Natural killer cell (primary cell): ENCODE results near the gene ROM1. TPM values are rescaled to one million over a fixed set of nuclear protein-coding genes. Genes with fewer than 3 reads are reported as not detected.
"Not testable (repeated sequence)": the region's sequence is repeated elsewhere in the genome, so short reads cannot be mapped to it uniquely, and the experiment has no call there.

ENCODE experiments used
- ATAC-seq, 3 donors: fragments of 150-1000 bp in 2 of 3; fragments of 200-7000 bp in 1 of 3; cut with Tn5 transposase; 1 replicate in 1 of 3; 2 replicates in 2 of 3; pipeline ENCODE4 v1.10.0; 2021; ENCODE audit warnings: mild to moderate bottlenecking in 2 of 3, moderate library complexity in 2 of 3
- DNase-seq, 2 donors: peaks; one replicate each; pipeline versions ENCODE4 v3.0.0 to v3.0.0-alpha.2; 2013 to 2021; ENCODE audit warnings: mixed read lengths in 1 of 2
- H3K27ac ChIP-seq: one replicate; pipeline ENCODE4 v1.5.1; 2013; ENCODE audit warnings: mild to moderate bottlenecking, low read length
- H3K27me3 ChIP-seq: one replicate; pipeline ENCODE4 v1.6.1; 2013; ENCODE audit warnings: low read length; ENCODE audit not compliant: control insufficient read depth, insufficient read depth
- H3K36me3 ChIP-seq: one replicate; pipeline ENCODE4 v1.6.1; 2013; ENCODE audit warnings: low read length; ENCODE audit not compliant: control insufficient read depth, insufficient read depth
- H3K4me1 ChIP-seq: one replicate; pipeline ENCODE4 v1.6.1; 2013; ENCODE audit warnings: low read length; ENCODE audit not compliant: control insufficient read depth, insufficient read depth
- H3K4me3 ChIP-seq: one replicate; pipeline ENCODE4 v1.5.1; 2013; ENCODE audit warnings: low read length
- H3K9me3 ChIP-seq: one replicate; pipeline ENCODE4 v1.6.1; 2013; ENCODE audit warnings: low read length; ENCODE audit not compliant: control insufficient read depth, insufficient read depth
- H3K27ac Mint-ChIP-seq, 2 donors: one replicate each; pipeline ENCODE4 v1.8.0; 2022; ENCODE audit warnings: mild to moderate bottlenecking in 2 of 2, mixed read lengths in 2 of 2, moderate library complexity in 1 of 2
- H3K27me3 Mint-ChIP-seq, 2 donors: one replicate each; pipeline ENCODE4 v1.8.0; 2022; ENCODE audit warnings: low read depth in 2 of 2, mixed read lengths in 2 of 2
- H3K36me3 Mint-ChIP-seq: one replicate; pipeline ENCODE4 v1.8.0; 2022; ENCODE audit warnings: mixed read lengths
- H3K4me1 Mint-ChIP-seq, 2 donors: one replicate each; pipeline ENCODE4 v1.8.0; 2022; ENCODE audit warnings: mixed read lengths in 2 of 2
- H3K4me3 Mint-ChIP-seq: one replicate; pipeline ENCODE4 v1.8.0; 2022; ENCODE audit warnings: mild to moderate bottlenecking, moderate library complexity, mixed read lengths
- H3K9me3 Mint-ChIP-seq, 2 donors: one replicate each; pipeline ENCODE4 v1.8.0; 2022; ENCODE audit warnings: mixed read lengths in 2 of 2
- WGBS: methylation state at CpG from one replicate; pipeline ENCODE4 v1.1.7; 2013; ENCODE audit warnings: missing lambda C conversion rate; ENCODE audit not compliant: insufficient coverage; 5-methylcytosine and 5-hydroxymethylcytosine counted together
- intact Hi-C: fragments of 100-400 bp; cut with micrococcal nuclease; formaldehyde crosslinking; loops from one replicate; pipeline ENCODE4 v1.14.2; 2022
- total RNA-seq, 4 donors: library from RNA; stranded (reverse); fragments of 120-200 nt in 1 of 4; gene quantifications; one replicate each; pipeline versions ENCODE4 v1.2.3 to v1.2.4, GENCODE V29; 2013 to 2022
- TF ChIP-seq, protein P1 (sequence below): fragments of 200-600 bp; IDR thresholded peaks from one replicate; pipeline ENCODE4 v1.8.0; 2022; ENCODE audit warnings: antibody characterized with exemption

ROM1 gene
- total RNA-seq, 3 donors from 2014 or later (not counting 1 experiment from before 2014, with no cell fraction given) = 2.6 to 6.9 (median 3.9) TPM

DNA sequence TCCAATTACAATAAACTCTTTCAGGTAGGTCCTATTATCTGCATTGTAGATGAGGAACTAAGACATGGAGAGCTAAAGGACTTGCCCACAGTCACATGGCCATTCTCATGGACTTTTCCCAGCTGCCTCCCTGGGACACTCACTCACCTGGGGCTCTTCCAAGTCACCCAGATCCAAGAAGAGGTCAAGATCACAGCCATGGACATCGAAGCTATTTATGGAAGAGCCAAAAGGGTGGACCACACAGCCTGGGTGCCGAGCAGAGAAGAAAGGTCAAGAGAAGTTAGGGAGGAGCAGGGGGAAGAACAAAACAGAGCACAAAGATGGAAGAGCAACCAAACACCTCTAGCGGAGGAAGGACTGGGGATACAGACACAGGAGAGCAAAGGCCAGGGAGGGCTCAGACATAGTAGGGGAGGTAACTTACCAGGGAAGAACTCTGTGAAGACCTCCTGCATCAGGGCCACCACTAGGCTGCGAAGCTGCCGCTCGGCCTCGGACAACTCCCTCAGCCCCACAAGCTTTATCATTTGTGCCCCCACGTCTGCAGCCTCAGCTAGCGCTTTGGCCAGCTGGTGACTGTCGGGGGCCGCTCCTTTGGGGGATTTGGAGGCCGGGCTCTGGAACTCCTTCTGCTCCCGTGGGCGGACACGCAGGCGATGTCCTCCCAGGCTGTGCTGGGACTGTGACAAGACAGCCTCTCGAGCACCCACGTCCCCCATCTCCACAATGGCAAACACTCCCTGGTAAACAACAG is 31.9 kb upstream of the ROM1 start:
- peaks cover 38% of the 10 kb centered on the region for H3K36me3 ChIP-seq
- no peaks in the 10 kb centered on the region for H3K9me3 Mint-ChIP-seq
- WGBS = 96% methylated on average over 18 of the region's 18 CpGs
- no peak overlapping the region for H3K4me3 ChIP-seq
- no peaks in the 10 kb centered on the region for H3K36me3 Mint-ChIP-seq
- no peak overlapping the region for H3K27ac Mint-ChIP-seq
- DNase-seq = no peak
- ATAC-seq = no peak
- no peaks in the 10 kb centered on the region for H3K27me3 ChIP-seq
- intact Hi-C loops = no loop called here
- TF ChIP-seq, protein P1, sequence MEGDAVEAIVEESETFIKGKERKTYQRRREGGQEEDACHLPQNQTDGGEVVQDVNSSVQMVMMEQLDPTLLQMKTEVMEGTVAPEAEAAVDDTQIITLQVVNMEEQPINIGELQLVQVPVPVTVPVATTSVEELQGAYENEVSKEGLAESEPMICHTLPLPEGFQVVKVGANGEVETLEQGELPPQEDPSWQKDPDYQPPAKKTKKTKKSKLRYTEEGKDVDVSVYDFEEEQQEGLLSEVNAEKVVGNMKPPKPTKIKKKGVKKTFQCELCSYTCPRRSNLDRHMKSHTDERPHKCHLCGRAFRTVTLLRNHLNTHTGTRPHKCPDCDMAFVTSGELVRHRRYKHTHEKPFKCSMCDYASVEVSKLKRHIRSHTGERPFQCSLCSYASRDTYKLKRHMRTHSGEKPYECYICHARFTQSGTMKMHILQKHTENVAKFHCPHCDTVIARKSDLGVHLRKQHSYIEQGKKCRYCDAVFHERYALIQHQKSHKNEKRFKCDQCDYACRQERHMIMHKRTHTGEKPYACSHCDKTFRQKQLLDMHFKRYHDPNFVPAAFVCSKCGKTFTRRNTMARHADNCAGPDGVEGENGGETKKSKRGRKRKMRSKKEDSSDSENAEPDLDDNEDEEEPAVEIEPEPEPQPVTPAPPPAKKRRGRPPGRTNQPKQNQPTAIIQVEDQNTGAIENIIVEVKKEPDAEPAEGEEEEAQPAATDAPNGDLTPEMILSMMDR = no peak
- no peaks in the 10 kb centered on the region for H3K4me1 Mint-ChIP-seq
- no peak overlapping the region for H3K4me3 Mint-ChIP-seq
- H3K9me3 ChIP-seq = no peaks in the 10 kb centered on the region
- H3K4me1 ChIP-seq = no peaks in the 10 kb centered on the region
- no peak overlapping the region for H3K27ac ChIP-seq
- no peaks in the 10 kb centered on the region for H3K27me3 Mint-ChIP-seq

- DNase-seq, intact Hi-C loops, H3K27ac Mint-ChIP-seq, H3K27me3 ChIP-seq, H3K4me3 Mint-ChIP-seq, H3K4me1 ChIP-seq, H3K9me3 Mint-ChIP-seq, H3K36me3 Mint-ChIP-seq, ATAC-seq, H3K27ac ChIP-seq, H3K4me3 ChIP-seq, H3K27me3 Mint-ChIP-seq, H3K4me1 Mint-ChIP-seq, H3K9me3 ChIP-seq: not testable (repeated sequence)
- 97% methylated on average over 4 of the region's 4 CpGs for WGBS
- peaks cover 36% of the 10 kb centered on the region for H3K36me3 ChIP-seq
These were observed 31.3 kb upstream of the ROM1 start for GRCh38 chr11:62581735-62582134.

DNA sequence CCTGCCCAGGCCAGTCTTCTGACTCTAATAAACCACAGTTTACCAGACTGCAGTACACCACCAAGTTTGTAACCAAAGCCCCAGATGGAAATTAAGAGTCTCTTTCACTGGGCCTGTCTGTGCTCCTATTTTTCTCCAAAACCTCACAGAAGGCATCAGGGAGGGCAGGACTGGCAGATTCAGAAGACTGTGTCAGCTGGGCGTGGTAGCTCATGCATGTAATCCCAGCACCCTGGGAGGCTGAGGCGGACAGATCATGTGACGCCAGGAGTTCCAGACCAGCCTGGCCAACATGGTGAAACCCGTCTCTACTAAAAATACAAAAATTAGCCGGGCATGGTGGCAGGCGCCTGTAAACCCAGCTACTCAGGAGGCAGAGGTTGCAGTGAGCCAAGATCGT is 27.7 kb upstream of the ROM1 start:
- H3K4me1 Mint-ChIP-seq, H3K27ac Mint-ChIP-seq, H3K4me3 ChIP-seq, H3K27me3 ChIP-seq, H3K9me3 Mint-ChIP-seq, H3K36me3 Mint-ChIP-seq, H3K27ac ChIP-seq, intact Hi-C loops, H3K27me3 Mint-ChIP-seq, H3K4me1 ChIP-seq, DNase-seq, ATAC-seq, H3K4me3 Mint-ChIP-seq, H3K9me3 ChIP-seq: not testable (repeated sequence)
- H3K36me3 ChIP-seq = peaks cover 30% of the 10 kb centered on the region
- 98% methylated on average over 7 of the region's 7 CpGs for WGBS

GRCh38 chr11:62588966-62589637 is 24.0 kb upstream of the ROM1 start:
- TF ChIP-seq, protein P1 = no peak
- Histone ChIP-seq H3K36me3 (peaks cover 23% of the 10 kb centered on the region), H3K27ac (no peak overlapping the region), H3K4me1 (peaks cover 32% of the 10 kb centered on the region), H3K27me3 (no peaks in the 10 kb centered on the region), H3K4me3 (no peak overlapping the region), H3K9me3 (no peaks in the 10 kb centered on the region)
- WGBS = 79% methylated on average over 15 of the region's 18 CpGs
- H3K4me1 Mint-ChIP-seq = peaks cover 27 to 34% of the 10 kb centered on the region in 2 donors
- peak overlapping the region in 1 of 2 donors; percentile 97 for H3K27ac Mint-ChIP-seq
- no peaks in the 10 kb centered on the region for H3K27me3 Mint-ChIP-seq
- intact Hi-C loops = no loop called here
- DNase-seq = peak in 1 of 2 donors; percentile 43
- H3K9me3 Mint-ChIP-seq = no peaks in the 10 kb centered on the region
- no peak for ATAC-seq
- no peaks in the 10 kb centered on the region for H3K36me3 Mint-ChIP-seq
- peak overlapping the region; percentile 98 for H3K4me3 Mint-ChIP-seq
